Skeletal muscle satellite cell (primary cell): ENCODE data around the gene MCOLN2.
"Not testable (repeated sequence)": the region's sequence is repeated elsewhere in the genome, so short reads cannot be mapped to it uniquely, and the experiment has no call there.

ENCODE experiments used
- H3K27me3 ChIP-seq: 2 replicates; pipeline ENCODE4 v1.7.0; 2013; ENCODE audit warnings: low read length; ENCODE audit not compliant: control insufficient read depth, insufficient read depth
- H3K36me3 ChIP-seq: 2 replicates; pipeline ENCODE4 v1.7.0; 2013; ENCODE audit warnings: mild to moderate bottlenecking, control low read depth, low read length; ENCODE audit not compliant: insufficient read depth
- H3K4me1 ChIP-seq: 2 replicates; pipeline ENCODE4 v1.7.0; 2013; ENCODE audit warnings: low read length; ENCODE audit not compliant: control insufficient read depth, insufficient read depth
- H3K4me2 ChIP-seq: 2 replicates; pipeline ENCODE4 v1.7.0; 2013; ENCODE audit warnings: mild to moderate bottlenecking, low read length
- H3K4me3 ChIP-seq: 2 replicates; pipeline ENCODE4 v1.7.0; 2013; ENCODE audit warnings: low read length
- H3K9ac ChIP-seq: 2 replicates; pipeline ENCODE4 v1.7.0; 2013; ENCODE audit warnings: mild to moderate bottlenecking, low read depth, low read length, moderate library complexity
- H3K9me3 ChIP-seq: replicated peaks from 2 replicates; pipeline ENCODE4 v1.7.0; 2013; ENCODE audit warnings: mild to moderate bottlenecking, control low read depth, low read length

Gene MCOLN2

DNA sequence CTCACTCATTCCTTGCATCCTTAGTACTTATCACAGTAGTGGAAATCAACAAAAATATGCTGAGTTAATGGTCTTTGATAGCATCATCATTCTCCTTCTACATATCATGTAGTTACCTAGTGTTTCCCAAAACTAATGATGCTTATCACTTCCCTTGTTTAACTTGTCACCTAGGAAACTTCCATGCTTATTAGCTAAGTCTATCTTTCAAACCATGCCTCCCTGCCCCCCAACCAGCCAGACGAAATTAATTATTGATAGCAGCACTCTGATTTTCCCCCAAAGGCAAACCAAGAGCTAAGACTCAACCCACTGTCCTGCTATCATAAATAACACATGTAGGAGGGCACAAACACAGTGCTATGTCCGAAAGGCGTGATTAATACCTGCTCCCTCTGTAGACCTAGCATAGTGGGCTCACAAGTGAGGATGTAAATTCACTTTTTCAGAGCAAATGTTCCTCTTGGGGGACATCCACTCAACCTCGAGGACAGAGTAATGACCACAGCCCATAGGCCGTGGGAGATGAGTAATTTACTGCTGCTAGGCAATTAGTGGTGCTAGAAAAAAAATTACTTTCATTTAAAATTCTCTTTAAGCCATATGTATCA, 78.1 kb downstream of the MCOLN2 start:
- Histone ChIP-seq H3K36me3 (no peaks in the 10 kb centered on the region), H3K4me3 (no peak overlapping the region), H3K9ac (no peak overlapping the region), H3K4me2 (no peak overlapping the region), H3K4me1 (no peaks in the 10 kb centered on the region), H3K27me3 (peaks cover 37% of the 10 kb centered on the region), H3K9me3 (no peaks in the 10 kb centered on the region)

DNA sequence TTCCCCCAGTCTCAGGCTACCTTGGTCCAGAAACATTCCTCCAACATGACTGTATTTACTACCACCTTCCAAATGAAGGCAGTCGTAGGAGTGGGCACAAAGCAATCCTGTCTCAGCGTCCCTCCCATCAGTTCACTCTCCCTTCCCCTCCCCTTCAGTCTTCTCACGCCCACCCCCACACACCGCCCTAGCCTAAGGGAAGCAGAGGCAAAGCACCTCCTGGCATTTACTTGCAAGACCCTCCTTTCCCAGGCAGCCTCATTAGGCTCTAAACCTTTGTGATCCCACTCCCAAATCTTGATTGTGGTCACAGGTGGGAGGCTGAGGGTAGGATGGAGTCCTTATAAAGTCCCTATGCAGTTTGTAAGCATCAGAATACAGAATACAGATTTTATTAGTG, 80.0 kb downstream of the MCOLN2 start:
- Histone ChIP-seq H3K4me3 (no peak overlapping the region), H3K4me1 (no peaks in the 10 kb centered on the region), H3K36me3 (no peaks in the 10 kb centered on the region), H3K27me3 (peaks cover 41% of the 10 kb centered on the region), H3K4me2 (no peak overlapping the region), H3K9me3 (no peaks in the 10 kb centered on the region), H3K9ac (no peak overlapping the region)

DNA sequence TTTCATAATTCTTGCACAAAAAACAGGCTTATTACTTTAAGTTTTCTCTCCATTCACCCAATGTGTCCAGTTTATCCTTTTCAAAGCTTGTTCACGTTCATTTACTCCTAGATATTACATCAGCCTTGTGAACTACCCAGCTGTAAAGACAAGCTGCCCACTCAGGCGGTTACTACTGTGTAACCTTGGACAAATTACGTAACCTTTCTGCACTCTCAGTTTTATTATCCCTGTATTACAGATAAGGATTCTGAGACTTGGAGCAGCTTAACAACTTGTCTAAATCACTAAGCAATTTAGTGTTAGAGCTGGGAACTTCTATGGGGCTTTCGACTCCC, 83.4 kb downstream of the MCOLN2 start:
- no peaks in the 10 kb centered on the region for H3K36me3 ChIP-seq
- H3K4me1 ChIP-seq: no peaks in the 10 kb centered on the region
- peaks cover 52% of the 10 kb centered on the region for H3K27me3 ChIP-seq
- no peak overlapping the region for H3K9ac ChIP-seq
- no peak overlapping the region for H3K4me3 ChIP-seq
- no peaks in the 10 kb centered on the region for H3K9me3 ChIP-seq
- no peak overlapping the region for H3K4me2 ChIP-seq

DNA sequence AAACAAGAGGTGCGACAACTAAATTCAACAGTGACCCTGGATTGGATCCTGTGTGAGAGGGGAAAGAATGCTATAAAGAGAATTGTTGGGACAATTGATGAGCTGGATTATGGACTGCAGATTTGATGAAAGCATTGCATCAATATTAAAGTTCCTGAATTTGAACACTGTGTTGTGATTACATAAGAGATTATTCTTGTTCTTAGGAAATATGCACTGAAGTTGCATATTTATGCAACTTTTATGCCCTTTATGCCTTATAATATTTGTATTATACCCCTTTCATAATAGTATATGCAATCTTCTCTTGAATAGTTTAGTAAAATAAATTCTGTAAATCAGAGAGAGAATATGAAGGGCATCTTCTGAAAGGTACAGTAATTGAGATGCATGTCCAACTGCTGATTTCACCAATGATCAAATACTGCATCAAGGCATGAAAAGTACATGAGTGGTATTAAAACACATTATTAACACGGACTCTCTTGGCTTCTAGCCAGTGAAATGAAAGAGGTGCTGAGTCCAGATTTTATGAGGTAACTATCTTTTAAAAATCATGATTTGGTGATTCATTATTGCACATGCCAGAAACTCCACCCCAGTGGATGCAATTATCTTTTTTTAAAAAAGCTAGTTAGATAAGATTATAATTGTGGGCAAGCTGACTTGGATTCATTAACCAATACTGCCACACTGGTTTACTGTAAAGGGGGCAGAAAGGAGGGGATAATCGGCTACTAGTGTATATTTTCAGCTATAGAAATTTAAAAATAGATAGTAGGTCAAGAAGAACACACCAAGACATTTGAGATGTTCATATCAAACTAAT, 84.0 kb downstream of the MCOLN2 start:
- H3K36me3 ChIP-seq: no peaks in the 10 kb centered on the region
- peaks cover 49% of the 10 kb centered on the region for H3K27me3 ChIP-seq
- H3K9ac ChIP-seq: no peak overlapping the region
- H3K4me1 ChIP-seq: no peaks in the 10 kb centered on the region
- no peak overlapping the region for H3K4me2 ChIP-seq
- no peak overlapping the region for H3K4me3 ChIP-seq
- H3K9me3 ChIP-seq: no peaks in the 10 kb centered on the region

DNA sequence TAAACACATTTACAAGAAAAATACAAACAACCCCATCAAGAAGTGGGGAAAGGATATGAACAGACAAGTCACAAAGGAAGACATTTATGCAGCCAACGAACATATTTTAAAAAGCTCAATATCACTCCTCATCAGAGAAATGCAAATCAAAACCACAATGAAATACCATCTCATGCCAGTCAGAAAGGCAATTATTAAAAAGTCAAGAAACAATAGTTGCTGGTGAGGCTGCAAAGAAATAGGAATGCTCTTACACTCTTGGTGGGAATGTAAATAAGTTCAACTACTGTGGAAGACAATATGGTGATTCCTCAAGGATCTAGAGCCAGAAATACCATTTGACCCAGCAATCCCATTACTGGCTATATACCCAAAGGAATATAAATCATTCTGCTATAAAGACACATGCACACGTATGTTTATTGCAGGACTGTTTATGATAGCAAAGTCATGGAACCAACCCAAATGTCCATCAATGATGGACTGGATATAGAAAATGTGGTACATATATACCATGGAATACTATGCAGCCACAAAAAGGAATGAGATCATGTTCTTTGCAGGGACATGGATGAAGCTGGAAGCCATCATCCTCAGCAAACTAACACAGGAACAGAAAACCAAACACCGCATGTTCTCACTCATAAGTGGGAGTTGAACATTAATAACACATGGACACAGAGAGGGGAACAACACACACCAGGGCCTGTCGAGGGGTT, 88.0 kb downstream of the MCOLN2 start:
- H3K9me3 ChIP-seq, H3K36me3 ChIP-seq, H3K4me1 ChIP-seq, H3K4me3 ChIP-seq, H3K4me2 ChIP-seq, H3K9ac ChIP-seq: not testable (repeated sequence)
- H3K27me3 ChIP-seq: peaks cover 47% of the 10 kb centered on the region

DNA sequence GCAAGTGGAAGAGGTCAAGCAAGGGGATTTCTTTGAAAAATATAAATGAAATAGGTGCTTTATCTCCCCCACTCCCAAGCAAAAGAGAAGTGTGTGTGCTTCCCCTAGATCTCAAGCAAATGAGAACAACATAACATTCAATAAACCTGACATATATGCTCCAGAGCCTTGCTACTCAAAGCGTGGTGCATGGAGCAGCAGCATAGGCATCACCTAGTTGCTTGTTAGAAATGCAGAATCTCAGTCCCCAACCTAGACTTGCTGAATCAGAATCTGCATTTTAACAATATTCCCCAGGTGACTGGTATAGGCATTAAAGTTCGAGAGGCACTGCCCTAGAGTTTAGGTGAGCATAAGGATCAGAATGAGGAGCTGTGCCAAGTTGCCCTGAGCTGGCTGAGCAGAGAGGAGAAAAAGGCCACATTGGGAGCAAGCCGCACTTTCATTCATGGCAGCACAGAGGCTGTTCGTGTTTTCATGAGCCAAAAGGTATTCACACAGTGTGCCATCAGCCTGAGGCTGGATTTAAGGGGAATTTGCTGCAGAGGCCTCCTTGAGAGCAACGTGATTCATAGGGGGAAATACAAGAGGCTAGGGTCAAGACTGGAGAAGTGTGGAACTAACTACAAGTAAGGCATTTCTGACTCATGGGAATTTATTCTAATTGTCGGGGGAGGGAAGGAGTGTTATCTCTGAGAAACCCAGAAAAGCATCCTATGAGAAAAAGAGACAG, 89.7 kb downstream of the MCOLN2 start:
- no peaks in the 10 kb centered on the region for H3K36me3 ChIP-seq
- H3K4me3 ChIP-seq: no peak overlapping the region
- H3K9me3 ChIP-seq: peaks cover 2% of the 10 kb centered on the region
- H3K9ac ChIP-seq: no peak overlapping the region
- H3K4me1 ChIP-seq: no peaks in the 10 kb centered on the region
- H3K4me2 ChIP-seq: no peak overlapping the region
- peaks cover 40% of the 10 kb centered on the region for H3K27me3 ChIP-seq

DNA sequence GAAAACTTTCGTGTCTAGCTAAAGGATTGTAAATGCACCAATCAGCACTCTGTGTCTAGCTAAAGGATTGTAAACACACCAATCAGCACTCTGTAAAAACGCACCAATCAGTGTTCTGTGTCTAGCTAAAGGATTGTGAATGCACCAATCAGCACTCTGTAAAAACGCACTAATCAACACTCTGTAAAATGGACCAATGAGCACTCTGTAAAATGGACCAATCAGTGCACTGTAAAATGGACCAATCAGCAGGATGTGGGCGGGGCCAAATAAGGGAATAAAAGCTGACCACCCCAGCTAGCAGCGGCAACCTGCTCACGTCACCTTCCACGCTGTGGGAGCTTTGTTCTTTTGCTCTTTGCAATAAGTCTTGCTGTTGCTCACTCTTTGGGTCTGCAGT, 94.2 kb downstream of the MCOLN2 start:
- H3K27me3 ChIP-seq: peaks cover 20% of the 10 kb centered on the region
- H3K4me1 ChIP-seq, H3K9me3 ChIP-seq, H3K4me3 ChIP-seq, H3K4me2 ChIP-seq, H3K36me3 ChIP-seq, H3K9ac ChIP-seq: not testable (repeated sequence)

DNA sequence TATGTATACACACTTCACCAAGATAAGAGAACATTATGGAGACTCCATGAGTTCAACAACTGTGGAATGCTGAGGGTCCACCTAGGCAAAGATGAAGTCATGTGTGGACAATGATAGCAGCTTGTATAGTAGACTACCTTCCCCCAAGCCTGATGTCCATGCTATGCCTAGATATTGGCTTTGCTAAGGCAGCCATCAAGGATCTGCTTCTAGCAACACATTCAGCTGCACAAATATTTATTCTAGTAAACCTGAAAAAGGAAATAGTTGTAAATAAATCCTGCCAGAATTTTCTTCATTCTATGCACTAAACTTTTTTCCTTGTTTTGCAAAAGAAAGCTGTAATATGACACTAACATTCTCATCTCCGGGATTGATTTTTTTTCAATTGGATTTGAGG, 96.9 kb downstream of the MCOLN2 start:
- peaks cover 34% of the 10 kb centered on the region for H3K27me3 ChIP-seq

DNA sequence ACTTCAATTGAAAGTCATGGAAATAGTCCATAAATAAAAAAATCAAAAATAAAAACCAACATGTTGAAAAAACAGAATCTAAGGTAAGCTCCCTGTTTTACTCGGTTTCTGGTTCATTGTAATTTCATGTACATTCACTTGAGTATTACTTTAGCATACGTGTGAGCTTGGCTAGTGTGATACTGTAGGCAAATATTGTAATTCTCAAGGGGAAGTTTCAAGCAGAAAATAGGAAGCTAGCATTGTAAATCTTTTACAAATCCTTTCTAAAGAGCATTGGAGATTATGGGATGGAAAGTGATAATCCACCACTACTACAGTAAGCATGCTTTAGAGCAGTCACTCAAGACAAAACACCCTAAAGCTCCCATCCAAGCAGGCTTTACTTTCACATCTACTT, 100.6 kb downstream of the MCOLN2 start:
- no peak overlapping the region for H3K4me2 ChIP-seq
- H3K4me3 ChIP-seq: no peak overlapping the region
- H3K36me3 ChIP-seq: no peaks in the 10 kb centered on the region
- H3K9ac ChIP-seq: no peak overlapping the region
- peaks cover 6% of the 10 kb centered on the region for H3K4me1 ChIP-seq
- peaks cover 62% of the 10 kb centered on the region for H3K27me3 ChIP-seq
- H3K9me3 ChIP-seq: no peaks in the 10 kb centered on the region

More for the DNA sequence above, 96.9 kb downstream of the MCOLN2 start:
- no peaks in the 10 kb centered on the region for H3K4me1 ChIP-seq
- peaks cover 2% of the 10 kb centered on the region for H3K9me3 ChIP-seq
- H3K4me3 ChIP-seq: no peak overlapping the region
- no peak overlapping the region for H3K9ac ChIP-seq
- H3K4me2 ChIP-seq: no peak overlapping the region
- no peaks in the 10 kb centered on the region for H3K36me3 ChIP-seq

DNA sequence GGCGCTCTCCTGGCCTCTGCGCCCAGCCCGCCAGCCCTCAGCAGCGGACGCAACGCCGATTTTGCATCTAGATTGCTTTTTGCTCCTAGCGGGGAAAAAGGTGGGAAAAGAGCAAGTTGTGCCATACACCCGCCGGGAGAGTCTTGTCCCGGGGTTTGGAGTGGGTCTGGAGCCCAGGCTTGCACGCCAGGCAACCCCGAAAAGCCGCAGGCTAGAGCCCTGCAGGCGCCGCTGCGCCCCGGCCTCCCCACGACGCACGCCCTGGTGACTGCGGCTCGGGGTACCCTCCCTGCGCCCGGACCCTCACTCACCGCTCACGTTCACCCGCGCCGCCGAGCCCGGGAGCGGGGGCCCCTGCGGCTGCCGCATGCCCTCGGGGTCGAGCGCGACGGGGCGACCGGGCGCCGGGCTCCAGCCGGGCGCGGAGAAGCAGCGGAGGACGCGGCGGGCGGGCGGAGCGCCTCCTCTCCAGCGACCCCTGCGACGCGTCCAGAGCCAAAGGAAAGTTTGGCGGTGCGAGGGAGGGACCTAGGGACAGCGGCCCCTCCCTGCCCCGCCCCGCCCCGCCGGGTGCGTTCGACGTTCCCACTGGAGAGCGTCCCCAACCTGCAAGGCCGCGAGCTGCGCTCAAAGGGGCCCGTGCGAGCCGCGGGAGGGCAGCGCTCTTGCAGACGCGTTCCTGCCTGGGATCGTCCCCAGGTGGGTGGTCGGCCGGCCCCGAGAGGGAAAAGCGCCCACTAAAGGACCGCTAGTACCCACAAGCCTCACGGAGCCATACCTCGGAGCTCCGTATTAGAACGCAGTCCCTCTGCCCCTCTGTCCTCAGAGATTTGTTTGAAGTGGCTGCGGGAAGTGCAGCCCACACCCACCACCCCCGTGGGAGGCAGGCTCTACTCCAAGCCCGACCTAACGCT, 104.0 kb downstream of the MCOLN2 start, which contains the start of gene LPAR3:
LPAR3 (minus strand) TSS at position 502 of the 914 bp plus-strand sequence. CDS start 27,086 bp downstream, outside the sequence.
- Histone ChIP-seq H3K9ac (no peak within 1 kb of the TSS), H3K36me3 (no peaks in the 10 kb centered on the region), H3K4me3 (peak within 1 kb of the TSS; percentile 55), H3K4me1 (peaks cover 6% of the 10 kb centered on the region), H3K9me3 (no peaks in the 10 kb centered on the region), H3K4me2 (peak within 1 kb of the TSS; percentile 86), H3K27me3 (peaks cover 58% of the 10 kb centered on the region)
